Measurements from ENCODE around the gene TMC7. TPM values are rescaled to one million over a fixed set of nuclear protein-coding genes. Genes with fewer than 3 reads are reported as not detected.

The TMC7 gene
- total and polyA plus RNA-seq, 9 of the 15 experiments (the other 6 are each of a cell fraction or from before 2014, with no cell fraction given), result 0.08 to 2.0 (median 1.5) TPM

DNA sequence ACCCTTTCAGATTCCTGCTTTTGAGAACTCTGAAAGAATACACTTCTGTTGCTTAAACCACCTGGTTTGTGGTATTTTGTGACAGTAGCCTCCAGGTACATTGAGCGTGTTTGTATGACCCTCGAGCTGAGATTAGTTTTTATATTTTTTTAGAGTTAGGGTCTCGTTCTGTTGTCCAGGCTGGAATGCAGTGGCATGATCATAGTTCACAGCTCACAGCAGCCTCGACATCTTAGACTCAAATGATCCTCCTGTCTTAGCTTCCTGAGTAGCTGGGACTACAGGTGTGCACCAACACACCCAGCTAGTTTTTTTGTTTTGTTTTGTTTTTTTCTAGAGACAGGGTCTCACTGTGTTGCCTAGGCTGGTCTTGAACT, 125.5 kb downstream of the TMC7 start:
- ATAC-seq (no peak), FAIRE-seq (no peak), DNase-seq (ENCODE audit: extremely low read depth in 1 of 4, low spot score in 3 of 4) (no peak)
- TF ChIP-seq RBM14 (IDR thresholded peaks at IDR 0.05; ENCODE audit: borderline replicate concordance, insufficient read depth, low read depth, low read length) (no peak), ZNF592 (IDR thresholded peaks at IDR 0.05) (no peak), HMBOX1 (IDR thresholded peaks at IDR 0.05) (no peak), CAMTA2 (CRISPR knock-in tag; conservative IDR thresholded peaks at IDR 0.05) (no peak), JUNB (CRISPR knock-in tag; conservative IDR thresholded peaks at IDR 0.05) (no peak), ELK1 (CRISPR knock-in tag; IDR thresholded peaks at IDR 0.05) (no peak), HLTF (IDR thresholded peaks at IDR 0.05) (no peak), BCL6 (CRISPR knock-in tag; IDR thresholded peaks at IDR 0.05) (no peak)
- TF ChIP-seq, protein P1, sequence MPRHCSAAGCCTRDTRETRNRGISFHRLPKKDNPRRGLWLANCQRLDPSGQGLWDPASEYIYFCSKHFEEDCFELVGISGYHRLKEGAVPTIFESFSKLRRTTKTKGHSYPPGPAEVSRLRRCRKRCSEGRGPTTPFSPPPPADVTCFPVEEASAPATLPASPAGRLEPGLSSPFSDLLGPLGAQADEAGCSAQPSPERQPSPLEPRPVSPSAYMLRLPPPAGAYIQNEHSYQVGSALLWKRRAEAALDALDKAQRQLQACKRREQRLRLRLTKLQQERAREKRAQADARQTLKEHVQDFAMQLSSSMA (CRISPR knock-in tag; IDR thresholded peaks at IDR 0.05), result no peak
- Histone ChIP-seq H3K36me3 (ENCODE audit: control insufficient read depth, insufficient read depth, low read length) (no peaks in the 10 kb centered on the region), H3K4me1 (replicated peaks in 1 of 2; ENCODE audit: control insufficient read depth in 2 of 2, insufficient read depth in 2 of 2, low read length in 2 of 2) (peaks cover 0 to 10% of the 10 kb centered on the region in 2 experiments; a peak in 3 of 5 replicates), H3K9me1 (ENCODE audit: control insufficient read depth, insufficient read depth, low read length) (no peaks in the 10 kb centered on the region), H3K27me3 (ENCODE audit: control insufficient read depth in 2 of 2, insufficient read depth in 2 of 2, low read length in 2 of 2) (peaks cover under 1 to 3% of the 10 kb centered on the region in 2 experiments; a peak in 1 of 5 replicates), H2AFZ (ENCODE audit: low read depth, low read length) (no peak overlapping the region), H3K4me2 (ENCODE audit: insufficient read depth, low read length) (no peak overlapping the region), H4K20me1 (replicated peaks; ENCODE audit: control insufficient read depth, insufficient read depth, low read length) (no peaks in the 10 kb centered on the region; the same call in 1 of the 2 replicates), H3K27ac (ENCODE audit: extremely low read depth, low read depth, low read length) (no peak overlapping the region), H3K9me3 (replicated peaks; ENCODE audit: control insufficient read depth, insufficient read depth, low read depth, low read length) (no peaks in the 10 kb centered on the region), H3K4me3 (no peak overlapping the region), H3K9ac (ENCODE audit: insufficient read depth in 1 of 2, low read depth in 2 of 2, low read length in 2 of 2) (no peak overlapping the region), H3K79me2 (ENCODE audit: control insufficient read depth, insufficient read depth, low read length) (no peaks in the 10 kb centered on the region)
- intact Hi-C loops (cut with micrococcal nuclease), result no loop called here
- in situ Hi-C loops (cut with MboI), result no loop called here
- POLR2A ChIA-PET, result interaction anchor here (0.6 to 1.7 kb wide), 4 partner anchors 8 to 86 kb away, joined by 3 to 7 read pairs (median 4); no protein-coding TSS in a partner anchor
- 45% methylated on average over 4 of the region's 4 CpGs for WGBS (ENCODE audit: insufficient coverage, low coverage, missing lambda C conversion rate)
- CTCF ChIA-PET (ENCODE audit: low intra/inter-chr PET ratio), result no interaction called here
- no TSS peak for BruUV-seq (replicated peaks)

Data from K562 (cell line).